GM21737 (cell line): ENCODE measurements around the gene EZH1.
"Not testable (repeated sequence)": the region's sequence is repeated elsewhere in the genome, so short reads cannot be mapped to it uniquely, and the experiment has no call there.

Source experiments
- ATAC-seq: cut with Tn5 transposase; IDR thresholded peaks from one replicate; pipeline ENCODE4 v1.9.1; 2021; ENCODE audit warnings: mild to moderate bottlenecking, moderate library complexity; ENCODE audit not compliant: unreplicated experiment

The EZH1 gene

DNA sequence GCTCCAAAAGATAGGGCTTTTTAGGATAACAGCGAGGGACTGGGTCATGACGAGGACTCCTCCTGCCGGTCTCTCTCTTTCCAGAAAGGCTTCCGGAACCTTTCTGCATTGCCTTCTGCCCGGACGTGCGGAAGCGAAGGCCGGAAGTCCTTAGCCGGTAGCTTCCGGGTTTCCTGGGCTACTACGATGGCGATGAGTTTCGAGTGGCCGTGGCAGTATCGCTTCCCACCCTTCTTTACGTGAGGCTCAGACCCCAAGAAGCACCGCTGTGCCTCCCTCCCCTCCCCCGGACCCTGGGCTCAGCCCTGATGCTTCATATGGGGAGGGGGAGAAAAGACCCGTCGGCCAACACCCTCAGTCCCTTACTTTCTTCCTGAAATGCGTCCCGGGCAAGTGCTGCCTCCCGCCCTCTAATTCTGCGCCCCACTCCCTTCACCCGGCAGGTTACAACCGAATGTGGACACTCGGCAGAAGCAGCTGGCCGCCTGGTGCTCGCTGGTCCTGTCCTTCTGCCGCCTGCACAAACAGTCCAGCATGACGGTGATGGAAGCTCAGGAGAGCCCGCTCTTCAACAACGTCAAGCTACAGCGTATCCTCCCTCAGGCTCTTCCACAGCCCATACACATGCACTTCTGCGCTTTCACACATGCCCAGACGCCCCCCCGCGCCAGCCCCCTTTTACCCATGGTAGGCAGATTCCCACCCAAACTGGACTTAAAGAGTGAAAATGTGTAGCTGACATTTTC lies 28.6 kb upstream of the EZH1 start, which contains the start of gene VPS25:
TSS of gene VPS25 (plus strand) at position 160 of the 746 bp plus-strand sequence. CDS start at position 187, 27 bp downstream.
- peak; percentile 71 for ATAC-seq

DNA sequence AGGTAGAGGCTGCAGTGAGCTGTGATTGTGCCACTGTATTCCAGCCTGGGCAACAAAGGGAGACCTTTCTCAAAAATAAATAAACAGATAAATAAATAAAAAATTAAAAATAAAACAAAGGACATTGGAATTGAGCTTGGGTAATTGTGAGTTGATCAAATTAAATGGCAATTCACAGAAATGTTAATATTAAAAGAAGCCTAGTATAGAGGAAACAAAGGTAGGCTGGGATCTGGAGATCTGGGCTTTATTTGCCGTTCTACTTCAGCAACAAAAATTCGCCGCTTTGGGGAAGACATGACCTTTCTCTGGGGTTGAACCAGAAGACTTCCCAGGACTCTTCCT lies 28.1 kb upstream of the EZH1 start:
- ATAC-seq: no peak

GRCh38 chr17:42769964-42770363 lies 25.1 kb upstream of the EZH1 start:
- ATAC-seq: not testable (repeated sequence)

DNA sequence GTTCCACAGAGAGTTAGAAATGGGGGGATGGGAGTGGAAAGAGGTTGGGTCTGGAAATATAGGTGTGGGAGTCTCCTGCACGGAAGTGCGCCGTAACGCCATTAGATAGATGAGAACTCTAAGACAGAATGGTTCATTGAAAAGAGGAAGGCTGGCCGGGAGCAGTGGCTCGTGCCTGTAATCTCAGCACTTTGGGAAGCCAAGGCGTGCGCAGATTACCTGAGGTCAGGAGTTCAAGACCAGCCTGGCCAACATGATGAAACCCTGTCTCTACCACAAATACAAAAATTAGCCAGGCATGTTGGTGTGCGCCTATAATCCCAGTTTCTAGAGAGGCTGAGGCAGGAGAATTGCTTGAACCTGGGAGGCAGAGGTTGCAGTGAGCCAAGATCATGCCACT lies 23.2 kb upstream of the EZH1 start:
- not testable (repeated sequence) for ATAC-seq

- ATAC-seq: no peak
Observed at GRCh38 chr17:42767512-42767911, 22.7 kb upstream of the EZH1 start.

GRCh38 chr17:42766124-42766523 lies 21.3 kb upstream of the EZH1 start:
- ATAC-seq: no peak

DNA sequence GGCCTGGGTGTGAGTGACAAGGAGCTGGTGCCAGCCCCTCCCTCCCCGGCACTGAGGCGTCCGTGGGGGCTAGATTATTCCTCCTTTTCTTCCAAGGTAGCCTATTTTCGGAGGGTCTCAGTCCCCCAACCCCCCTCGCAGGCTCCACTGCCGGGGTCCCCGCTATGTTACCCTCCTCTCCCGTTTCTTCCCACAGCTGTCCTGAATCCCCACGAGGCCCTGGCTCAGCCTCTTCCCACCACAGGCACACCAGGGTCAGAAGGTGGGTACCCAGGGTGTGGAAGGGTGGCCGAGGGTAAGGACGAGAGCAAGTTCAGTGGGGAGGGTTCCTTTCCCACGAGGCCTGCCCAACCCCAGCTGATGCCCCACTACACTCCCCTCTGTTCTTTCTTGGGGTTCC lies 16.8 kb upstream of the EZH1 start:
- no peak for ATAC-seq

- ATAC-seq: no peak
Observed at GRCh38 chr17:42760652-42761581, 16.1 kb upstream of the EZH1 start, which contains the start of gene RAMP2. TSS of gene RAMP2 (plus strand) at chr17:42761227. CDS start at chr17:42761262, 35 bp downstream.

DNA sequence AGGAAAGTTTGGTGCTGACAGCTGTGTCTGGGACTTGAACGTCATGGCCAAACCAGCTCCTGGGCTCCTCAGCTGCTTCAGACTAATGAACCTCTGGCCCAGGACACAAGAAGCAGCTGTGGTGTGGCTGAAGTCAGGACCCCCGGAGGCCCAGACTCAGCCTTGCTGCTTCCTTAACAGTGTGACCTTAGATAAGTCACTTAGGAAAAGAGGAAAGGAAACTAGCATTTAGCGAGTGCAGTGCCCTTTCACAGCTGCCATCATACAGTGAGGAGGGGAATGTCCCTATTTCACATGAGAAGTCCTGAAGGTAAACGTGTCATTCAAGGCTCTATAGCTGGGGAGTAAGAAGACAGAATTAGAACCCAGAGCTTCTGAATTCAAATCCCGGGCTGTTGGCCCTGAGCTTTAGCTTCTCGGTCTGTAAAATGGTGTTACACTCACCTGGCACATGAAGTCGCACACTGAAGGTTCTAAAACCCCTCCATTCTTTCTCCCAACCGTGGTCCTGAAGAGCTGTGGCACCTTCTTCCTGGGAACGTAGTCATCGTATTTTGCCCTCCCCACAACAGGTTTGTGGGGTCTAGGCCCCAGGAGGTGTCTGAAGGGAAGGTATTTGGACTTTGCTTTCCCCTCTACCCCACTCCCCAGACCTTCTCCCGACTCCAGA lies 15.3 kb upstream of the EZH1 start:
- no peak for ATAC-seq

GRCh38 chr17:42754782-42755181 lies 9.9 kb upstream of the EZH1 start:
- no peak for ATAC-seq

DNA sequence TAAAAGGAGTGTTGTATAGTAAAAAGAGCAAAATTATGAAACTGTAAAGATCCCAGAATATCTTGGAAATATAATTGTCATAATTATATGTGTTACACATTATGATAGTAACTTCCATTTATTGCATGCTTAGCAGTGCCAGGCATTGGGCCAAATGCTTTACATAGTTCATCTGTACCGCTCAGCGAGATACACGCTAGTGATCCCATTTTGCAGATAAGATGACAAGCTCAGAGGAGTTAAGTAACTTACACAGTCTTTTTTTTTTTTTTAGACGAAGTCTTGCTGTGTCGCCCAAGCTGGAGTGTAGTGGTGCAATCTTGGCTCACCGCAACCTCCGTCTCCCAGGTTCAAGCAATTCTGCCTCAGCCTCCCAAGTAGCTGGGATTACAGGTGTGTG lies 6.8 kb upstream of the EZH1 start:
- no peak for ATAC-seq

DNA sequence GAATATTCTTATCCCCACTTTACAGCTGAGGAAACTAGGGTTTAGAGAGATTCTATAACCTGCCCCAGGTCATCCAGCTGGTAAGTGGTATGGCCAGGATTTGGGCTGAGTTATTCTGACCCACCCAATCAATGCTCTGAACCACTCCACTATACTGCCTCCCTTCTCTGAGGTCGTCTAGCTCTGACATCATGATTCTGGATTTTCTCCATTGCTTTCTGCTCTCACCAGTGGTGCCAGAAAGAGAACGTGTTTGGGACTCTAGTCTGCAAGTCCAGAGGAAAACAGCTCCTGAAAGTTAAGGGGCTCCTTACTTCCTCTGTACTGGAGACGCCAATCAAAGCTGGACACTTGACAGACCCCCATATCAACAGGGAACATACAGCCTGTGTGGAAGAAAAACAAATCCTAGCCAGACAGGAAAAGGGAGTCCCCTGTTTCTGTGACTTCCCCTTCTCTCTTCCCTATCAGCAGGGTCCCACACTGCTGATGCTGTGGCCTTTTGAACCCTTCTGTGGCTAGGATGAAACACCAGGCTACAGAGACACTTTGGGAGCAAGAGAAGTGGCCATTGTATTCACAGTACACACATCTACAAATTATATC lies 6.0 kb upstream of the EZH1 start:
- no peak for ATAC-seq

- ATAC-seq: no peak
Observed at GRCh38 chr17:42748908-42749798, 4.3 kb upstream of the EZH1 start.

DNA sequence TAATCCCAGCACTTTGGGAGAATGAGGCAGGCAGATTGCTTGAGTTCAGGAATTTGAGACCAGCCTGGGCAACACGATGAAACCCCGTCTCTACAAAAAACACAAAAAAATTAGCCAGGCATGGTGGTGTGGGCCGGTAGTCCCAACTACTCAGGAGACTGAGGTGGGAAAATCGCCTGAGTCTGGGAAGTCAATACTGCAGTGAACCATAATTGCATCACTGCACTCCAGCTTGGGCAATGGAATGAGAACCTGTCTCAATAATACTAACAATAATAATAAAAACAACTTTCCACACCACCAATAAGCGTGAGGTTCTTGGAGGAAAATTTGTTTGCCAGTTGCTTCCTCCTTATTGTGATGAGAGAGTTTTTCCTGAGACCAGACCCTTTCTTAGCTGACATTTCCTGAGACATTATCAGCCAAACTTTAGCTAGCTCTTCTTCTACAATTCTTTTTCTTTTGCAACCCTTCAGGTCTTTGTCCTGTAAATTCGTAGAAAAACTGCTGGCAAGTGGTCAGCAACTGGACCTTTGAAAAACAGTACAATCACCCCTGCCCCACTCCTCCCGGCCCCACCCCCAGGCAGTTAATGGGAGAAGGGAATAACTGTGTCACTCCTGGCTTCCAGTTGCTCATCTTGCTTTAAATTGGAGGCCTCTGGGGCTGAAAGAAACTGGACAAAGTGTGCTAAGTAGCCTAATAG lies 3.5 kb upstream of the EZH1 start:
- ATAC-seq: no peak

- ATAC-seq: peak; percentile 47
Observed at GRCh38 chr17:42744283-42744805, 496 bp downstream of the EZH1 start.

DNA sequence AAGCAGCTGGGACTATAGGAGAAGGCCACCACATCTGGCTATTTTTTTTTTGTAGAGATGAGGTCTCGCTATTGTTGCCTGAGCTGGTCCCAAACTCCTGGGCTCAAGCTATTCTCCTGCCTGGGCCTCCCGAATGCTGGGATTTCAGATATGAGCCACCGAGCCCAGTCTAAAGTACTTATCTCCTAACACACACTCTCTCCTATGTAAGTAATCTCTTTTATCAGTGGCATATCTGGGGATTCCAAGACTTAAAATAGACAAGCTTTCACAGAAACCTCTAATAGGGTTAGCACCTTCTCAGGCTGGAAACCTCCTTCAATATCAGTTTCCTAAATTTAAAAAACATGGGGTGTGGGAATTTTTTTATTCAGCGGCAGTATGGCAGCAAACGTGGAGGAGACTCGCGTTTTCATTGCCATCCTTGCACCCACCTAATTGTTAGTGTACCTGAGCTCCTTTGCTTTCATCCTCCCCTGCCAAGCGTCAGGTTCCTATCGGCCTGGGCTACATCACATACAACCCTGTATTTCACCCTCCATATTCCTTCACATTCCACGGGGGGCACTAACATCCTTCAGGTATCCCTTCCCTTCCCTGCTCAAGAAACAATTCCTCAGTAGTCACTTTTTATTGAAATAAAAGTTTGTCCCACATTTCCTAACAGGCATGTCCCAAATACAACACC lies 1.1 kb downstream of the EZH1 start:
- no peak for ATAC-seq

GRCh38 chr17:42742916-42743315 lies 1.9 kb downstream of the EZH1 start:
- ATAC-seq: not testable (repeated sequence)

DNA sequence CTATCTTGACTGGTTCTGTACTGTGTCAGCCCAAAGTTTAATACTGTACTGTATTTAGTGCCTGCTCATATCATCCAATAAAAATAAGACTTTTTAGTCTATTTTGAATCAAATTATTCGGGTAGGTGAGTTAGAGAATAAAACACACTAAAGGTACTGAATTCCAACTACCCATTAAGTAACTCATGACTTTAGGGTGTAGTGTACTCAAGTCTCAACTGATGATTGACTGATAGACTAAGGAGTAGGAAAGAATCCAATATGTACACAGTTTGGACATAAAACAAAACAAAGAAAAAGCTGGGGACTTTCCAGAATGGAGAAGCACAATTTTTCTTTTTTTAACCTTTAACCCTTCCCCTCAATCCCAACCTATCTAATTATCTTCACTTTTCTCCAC lies 4.1 kb downstream of the EZH1 start:
- no peak for ATAC-seq
